Measurements from ENCODE around the gene SPRR5. TPM values are rescaled to one million over a fixed set of nuclear protein-coding genes. Genes with fewer than 3 reads are reported as not detected.

Gene SPRR5
- total RNA-seq, 1 donor from 2014 or later = not detected

- Histone ChIP-seq H3K4me3 (ENCODE audit: low read depth, low read length) (no peak overlapping the region), H3K27me3 (ENCODE audit: control insufficient read depth, insufficient read depth, low read length) (no peaks in the 10 kb centered on the region), H3K36me3 (ENCODE audit: control insufficient read depth, insufficient read depth, low read length) (no peaks in the 10 kb centered on the region)
- TF ChIP-seq CTCF (IDR thresholded peaks at IDR 0.05; ENCODE audit: insufficient read depth, low read length, poor library complexity, severe bottlenecking) = no peak
- DNase-seq (ENCODE audit: low read depth) = no peak
Measured at GRCh38 chr1:152946248-152946647, 758 bp upstream of the SPRR5 start.

- DNase-seq (ENCODE audit: low read depth) = no peak
- H3K36me3 ChIP-seq (ENCODE audit: control insufficient read depth, insufficient read depth, low read length) = no peaks in the 10 kb centered on the region
- no peak overlapping the region for H3K4me3 ChIP-seq (ENCODE audit: low read depth, low read length)
- H3K27me3 ChIP-seq (ENCODE audit: control insufficient read depth, insufficient read depth, low read length) = no peaks in the 10 kb centered on the region
- no peak for TF ChIP-seq CTCF (IDR thresholded peaks at IDR 0.05; ENCODE audit: insufficient read depth, low read length, poor library complexity, severe bottlenecking)
Measured at GRCh38 chr1:152951711-152952110, 4.7 kb downstream of the SPRR5 start.

GRCh38 chr1:152953761-152954160 is 6.8 kb downstream of the SPRR5 start:
- no peak for TF ChIP-seq CTCF (IDR thresholded peaks at IDR 0.05; ENCODE audit: insufficient read depth, low read length, poor library complexity, severe bottlenecking)
- Histone ChIP-seq H3K4me3 (ENCODE audit: low read depth, low read length) (no peak overlapping the region), H3K36me3 (ENCODE audit: control insufficient read depth, insufficient read depth, low read length) (no peaks in the 10 kb centered on the region), H3K27me3 (ENCODE audit: control insufficient read depth, insufficient read depth, low read length) (no peaks in the 10 kb centered on the region)
- no peak for DNase-seq (ENCODE audit: low read depth)

GRCh38 chr1:152954436-152954835 is 7.4 kb downstream of the SPRR5 start:
- no peak for DNase-seq (ENCODE audit: low read depth)
- TF ChIP-seq CTCF (IDR thresholded peaks at IDR 0.05; ENCODE audit: insufficient read depth, low read length, poor library complexity, severe bottlenecking) = no peak
- Histone ChIP-seq H3K4me3 (ENCODE audit: low read depth, low read length) (no peak overlapping the region), H3K27me3 (ENCODE audit: control insufficient read depth, insufficient read depth, low read length) (no peaks in the 10 kb centered on the region), H3K36me3 (ENCODE audit: control insufficient read depth, insufficient read depth, low read length) (no peaks in the 10 kb centered on the region)

GRCh38 chr1:152957561-152957960 is 10.6 kb downstream of the SPRR5 start:
- no peak for DNase-seq (ENCODE audit: low read depth)
- no peaks in the 10 kb centered on the region for H3K36me3 ChIP-seq (ENCODE audit: control insufficient read depth, insufficient read depth, low read length)
- no peak overlapping the region for H3K4me3 ChIP-seq (ENCODE audit: low read depth, low read length)
- H3K27me3 ChIP-seq (ENCODE audit: control insufficient read depth, insufficient read depth, low read length) = no peaks in the 10 kb centered on the region
- no peak for TF ChIP-seq CTCF (IDR thresholded peaks at IDR 0.05; ENCODE audit: insufficient read depth, low read length, poor library complexity, severe bottlenecking)

GRCh38 chr1:152959273-152959672 is 12.3 kb downstream of the SPRR5 start:
- no peaks in the 10 kb centered on the region for H3K36me3 ChIP-seq (ENCODE audit: control insufficient read depth, insufficient read depth, low read length)
- no peak for DNase-seq (ENCODE audit: low read depth)
- no peaks in the 10 kb centered on the region for H3K27me3 ChIP-seq (ENCODE audit: control insufficient read depth, insufficient read depth, low read length)
- TF ChIP-seq CTCF (IDR thresholded peaks at IDR 0.05; ENCODE audit: insufficient read depth, low read length, poor library complexity, severe bottlenecking) = no peak
- no peak overlapping the region for H3K4me3 ChIP-seq (ENCODE audit: low read depth, low read length)

All from kidney epithelial cell (primary cell).